Hematopoietic multipotent progenitor cell treated with erythropoietin and hydrocortisone succinate and interleukin-3 and kit ligand, for 6 days (in vitro differentiated cells): Measurements from ENCODE around the gene SLC7A11.
A peak's percentile ranks its signal among the peaks of the same experiment; 100 is the strongest.

Experiments used
- DNase-seq: peaks from one replicate; pipeline ENCODE4 v3.0.0-alpha.2; 2015

Gene SLC7A11

GRCh38 chr4:138204507-138204906, 37.6 kb downstream of the SLC7A11 start:
- DNase-seq, result no peak

- DNase-seq, result no peak
Observed at GRCh38 chr4:138202686-138203085, 39.5 kb downstream of the SLC7A11 start.

GRCh38 chr4:138200236-138200590, 41.9 kb downstream of the SLC7A11 start:
- no peak for DNase-seq

GRCh38 chr4:138199568-138200235, 42.4 kb downstream of the SLC7A11 start:
- no peak for DNase-seq

DNA sequence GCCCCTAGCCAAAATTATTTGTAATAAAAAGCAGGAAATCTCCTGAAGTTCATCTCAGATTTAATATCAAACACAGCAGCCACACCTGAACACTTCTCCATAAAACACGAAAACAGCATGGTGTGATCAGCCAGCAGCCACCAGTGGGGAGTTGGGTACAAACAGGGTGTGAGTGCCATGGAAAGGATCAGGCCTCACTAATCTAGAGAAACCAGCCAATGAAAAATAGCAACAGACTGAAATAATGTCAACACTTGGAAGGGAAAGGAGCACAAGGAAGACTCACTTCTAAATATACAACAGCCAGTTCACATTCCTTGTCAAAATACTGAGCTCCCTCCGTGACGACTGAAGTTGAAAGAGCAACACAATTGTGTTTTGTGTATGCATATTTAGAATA, 46.0 kb downstream of the SLC7A11 start:
- DNase-seq, result no peak

GRCh38 chr4:138193963-138194362, 48.2 kb downstream of the SLC7A11 start:
- DNase-seq, result no peak

- peak; percentile 7 for DNase-seq
Observed at GRCh38 chr4:138192113-138192512, 50.0 kb downstream of the SLC7A11 start.

DNA sequence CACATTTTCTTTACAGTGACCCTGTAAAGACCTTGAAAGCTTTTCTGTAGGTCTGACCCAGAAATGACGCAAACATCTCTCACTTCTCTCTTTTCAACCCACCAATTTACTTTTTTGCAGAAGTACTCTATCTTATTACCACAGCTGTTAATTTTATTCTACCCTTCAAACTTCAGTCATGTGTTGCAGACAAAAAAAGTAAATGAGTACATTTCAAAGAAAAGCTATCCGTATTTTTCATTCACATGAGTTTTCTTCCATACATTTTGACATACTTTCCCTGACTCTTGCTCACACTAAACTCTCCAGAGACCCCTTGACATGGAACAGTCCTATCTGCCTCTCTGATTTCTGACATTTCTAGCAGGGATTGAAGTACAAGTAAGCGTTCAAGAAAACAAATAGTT, 51.7 kb downstream of the SLC7A11 start:
- DNase-seq, result peak; percentile 68

GRCh38 chr4:138189206-138189605, 52.9 kb downstream of the SLC7A11 start:
- no peak for DNase-seq

- DNase-seq, result no peak
Observed at GRCh38 chr4:138188406-138189084, 53.6 kb downstream of the SLC7A11 start.

- no peak for DNase-seq
Observed at GRCh38 chr4:138185859-138186645, 56.1 kb downstream of the SLC7A11 start.

DNA sequence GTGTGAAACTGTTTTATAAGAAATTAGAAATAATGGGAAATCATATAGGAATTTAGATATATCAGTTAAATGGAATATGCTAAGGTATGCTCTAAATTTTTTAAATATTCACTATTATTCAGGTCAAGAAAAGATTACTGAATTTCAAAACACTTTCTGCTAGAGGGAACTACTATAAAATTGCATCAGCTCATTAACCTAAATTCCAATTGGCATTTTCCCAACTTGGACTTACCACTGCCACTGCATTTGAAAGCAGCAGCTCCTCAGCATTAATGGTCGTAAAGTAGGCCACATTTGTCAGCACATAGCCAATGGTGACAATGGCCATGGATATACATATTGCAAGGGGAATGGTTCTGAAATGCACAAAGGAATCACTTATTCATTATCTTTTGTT, 57.3 kb downstream of the SLC7A11 start:
- no peak for DNase-seq

DNA sequence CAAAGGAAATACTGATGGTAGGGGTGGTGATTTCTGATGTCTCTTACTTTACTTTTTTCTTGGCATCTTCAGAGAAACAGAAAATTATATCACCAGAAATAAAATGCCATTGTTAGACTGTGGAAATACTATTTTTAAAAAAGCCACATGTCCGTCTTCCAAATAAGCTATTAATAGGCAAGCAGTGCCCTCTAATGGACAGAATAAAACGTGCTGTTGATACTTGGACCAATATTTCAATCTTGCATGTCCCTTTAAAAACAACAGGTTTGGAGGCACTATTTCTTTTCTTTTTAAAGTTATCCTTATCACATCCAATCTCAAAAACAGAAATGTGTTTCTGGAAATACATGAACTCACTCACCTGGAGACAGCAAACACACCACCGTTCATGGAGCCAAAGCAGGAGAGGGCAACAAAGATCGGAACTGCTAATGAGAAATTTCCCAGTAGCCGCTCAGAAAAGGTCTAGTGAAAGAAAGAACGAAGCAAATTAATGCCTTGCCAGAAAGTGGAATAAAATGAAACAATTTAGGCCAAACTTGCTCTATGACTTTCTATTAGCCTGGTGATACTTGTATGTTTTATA, 59.2 kb downstream of the SLC7A11 start:
- DNase-seq, result peak; percentile 77

DNA sequence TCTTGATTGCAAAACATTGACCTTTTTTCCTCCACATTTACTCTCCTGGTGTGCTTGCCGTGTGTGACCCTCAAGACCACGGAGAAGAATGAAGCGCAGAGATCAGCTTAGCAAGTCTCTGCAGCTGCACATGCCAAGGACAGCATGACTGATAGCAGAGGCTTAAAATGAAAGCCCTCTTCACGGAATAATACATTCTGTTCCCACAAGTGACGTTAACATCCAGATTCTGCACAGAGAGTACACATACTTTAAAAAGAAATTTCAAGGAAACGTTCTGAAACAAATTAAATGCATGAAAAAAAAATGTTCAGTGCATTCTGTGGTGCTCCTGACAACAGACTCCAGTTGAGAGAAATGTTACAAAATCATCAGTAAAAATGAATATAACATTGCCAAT, 60.9 kb downstream of the SLC7A11 start:
- no peak for DNase-seq

DNA sequence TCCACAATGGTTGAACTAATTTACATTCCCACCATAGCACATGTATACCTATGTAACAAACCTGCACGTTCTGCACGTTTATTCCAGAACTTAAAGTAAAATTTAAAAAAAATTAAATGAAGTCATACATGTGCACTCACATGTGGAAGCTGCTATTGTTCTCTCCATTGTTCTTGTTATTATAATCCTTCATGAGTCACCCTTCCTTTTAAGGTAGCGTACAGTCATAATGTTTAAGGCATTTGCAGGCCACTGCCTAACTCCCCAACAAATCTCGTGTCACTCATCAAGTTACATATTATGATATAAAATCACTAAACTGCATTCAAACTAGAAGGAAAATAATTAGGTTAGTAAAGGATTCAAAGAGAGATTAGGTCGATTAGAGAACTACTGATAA, 63.6 kb downstream of the SLC7A11 start:
- no peak for DNase-seq

- no peak for DNase-seq
Observed at GRCh38 chr4:138177278-138177968, 64.7 kb downstream of the SLC7A11 start.

- DNase-seq, result no peak
Observed at GRCh38 chr4:138174981-138175794, 67.0 kb downstream of the SLC7A11 start.

DNA sequence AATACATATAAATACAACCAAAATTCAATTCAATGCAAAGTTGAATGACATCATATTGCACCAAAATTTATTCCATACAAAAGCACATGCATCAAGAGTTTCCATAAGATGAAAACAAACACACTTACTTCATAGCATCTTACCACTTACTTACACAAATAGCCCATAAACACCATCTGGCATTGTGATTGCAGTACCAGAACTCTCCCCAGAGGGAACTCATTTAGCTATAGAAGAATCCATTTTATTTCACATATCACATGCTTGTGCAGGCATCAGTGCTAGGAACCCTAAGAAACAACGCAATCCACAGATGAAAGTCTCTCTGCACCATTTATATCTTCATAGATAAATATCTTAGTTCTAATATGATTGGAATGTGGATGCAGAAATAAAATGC, 77.9 kb downstream of the SLC7A11 start:
- DNase-seq, result no peak

DNA sequence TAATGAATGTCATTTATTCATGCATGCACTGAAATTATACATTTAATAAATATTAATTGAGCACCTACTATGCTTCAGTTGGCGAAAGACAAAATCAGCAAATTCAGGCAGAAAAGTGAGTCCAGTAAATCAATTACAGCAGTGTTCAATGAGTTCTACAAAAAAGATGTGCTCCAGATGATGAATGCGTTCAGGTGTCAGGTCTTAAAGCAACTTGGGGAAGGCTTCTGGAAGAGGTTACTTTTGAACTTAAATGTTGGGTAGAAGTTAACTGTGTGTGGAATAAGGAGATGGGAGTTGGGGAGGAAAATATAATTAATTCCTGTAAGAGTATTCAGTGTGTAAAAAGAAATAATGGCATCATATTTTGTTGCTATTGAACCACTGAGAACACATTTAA, 79.0 kb downstream of the SLC7A11 start:
- no peak for DNase-seq

- no peak for DNase-seq
Observed at GRCh38 chr4:138162259-138162658, 79.9 kb downstream of the SLC7A11 start.

DNA sequence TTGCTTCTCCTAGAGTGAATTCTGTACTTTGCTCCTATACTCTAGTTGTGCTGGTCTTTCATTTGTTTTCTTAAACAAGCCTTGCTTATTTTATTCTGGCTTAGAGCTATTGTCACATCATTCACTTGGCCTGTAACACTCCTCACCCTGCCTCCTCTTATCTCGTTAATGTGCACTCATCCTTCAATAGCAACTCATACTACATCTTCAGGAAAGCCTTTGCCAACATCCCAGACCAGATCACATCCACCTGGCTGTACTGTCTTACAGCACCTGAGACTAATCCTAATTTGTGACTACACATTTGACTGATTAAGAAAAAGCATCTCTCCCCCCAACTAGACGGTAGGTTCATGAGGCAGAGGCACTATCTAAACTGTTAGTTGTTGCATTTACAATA, 80.8 kb downstream of the SLC7A11 start:
- DNase-seq, result no peak

- no peak for DNase-seq
Observed at GRCh38 chr4:138158746-138159297, 83.3 kb downstream of the SLC7A11 start.
